Astrocyte (in vitro differentiated cells and primary cell): ENCODE data around the gene FRS2. TPM values are rescaled to one million over a fixed set of nuclear protein-coding genes. Genes with fewer than 3 reads are reported as not detected.

Source experiments
- DNase-seq: peaks from one replicate; pipeline ENCODE4 v3.0.0-alpha.2; 2010; ENCODE audit warnings: low read depth
- FAIRE-seq: peaks from 2 replicates; lab custom pipeline; 2011; peaks lifted over from hg19 to GRCh38; lab: Jason Lieb, UNC
- H2AFZ ChIP-seq: 2 replicates; pipeline ENCODE4 v1.6.0; 2012; ENCODE audit warnings: low read depth, low read length, inconsistent platforms
- H3K27ac ChIP-seq: 2 replicates; pipeline ENCODE4 v1.5.1; 2011; ENCODE audit warnings: low read depth, low read length, inconsistent platforms
- H3K27me3 ChIP-seq: 2 replicates; pipeline ENCODE4 v1.6.0; 2011; ENCODE audit warnings: low read length, inconsistent platforms; ENCODE audit not compliant: insufficient read depth
- H3K36me3 ChIP-seq: 2 replicates; pipeline ENCODE4 v1.5.1; 2011; ENCODE audit warnings: low read length, inconsistent platforms; ENCODE audit not compliant: insufficient read depth
- H3K4me1 ChIP-seq: 2 replicates; pipeline ENCODE4 v1.5.1; 2011; ENCODE audit warnings: low read length, inconsistent platforms; ENCODE audit not compliant: insufficient read depth
- H3K4me2 ChIP-seq: 2 replicates; pipeline ENCODE4 v1.6.0; 2012; ENCODE audit warnings: low read length, inconsistent platforms
- H3K4me3 ChIP-seq: 2 replicates; pipeline ENCODE4 v1.5.1; 2011; ENCODE audit warnings: low read depth, mild to moderate bottlenecking, low read length, inconsistent platforms; ENCODE audit not compliant: insufficient read depth
- H3K79me2 ChIP-seq: 2 replicates; pipeline ENCODE4 v1.6.0; 2012; ENCODE audit warnings: mild to moderate bottlenecking, low read length, inconsistent platforms; ENCODE audit not compliant: insufficient read depth
- H3K9ac ChIP-seq: 2 replicates; pipeline ENCODE4 v1.6.0; 2012; ENCODE audit warnings: mild to moderate bottlenecking, low read length, inconsistent platforms
- H3K9me3 ChIP-seq: 2 replicates; pipeline ENCODE4 v1.5.1; 2012; ENCODE audit warnings: low read depth, mild to moderate bottlenecking, low read length, inconsistent platforms; ENCODE audit not compliant: insufficient read depth
- H4K20me1 ChIP-seq: 2 replicates; pipeline ENCODE4 v1.6.0; 2012; ENCODE audit warnings: low read length, inconsistent platforms; ENCODE audit not compliant: insufficient read depth
- H3K27ac Mint-ChIP-seq: one replicate; pipeline ENCODE4 v1.8.0; 2021; ENCODE audit warnings: mild to moderate bottlenecking, mixed read lengths; ENCODE audit not compliant: unreplicated experiment
- H3K27me3 Mint-ChIP-seq: one replicate; pipeline ENCODE4 v1.8.0; 2021; ENCODE audit warnings: low read depth, mixed read lengths; ENCODE audit not compliant: unreplicated experiment
- H3K36me3 Mint-ChIP-seq: one replicate; pipeline ENCODE4 v1.8.0; 2021; ENCODE audit warnings: low read depth, mixed read lengths; ENCODE audit not compliant: unreplicated experiment
- H3K4me1 Mint-ChIP-seq: one replicate; pipeline ENCODE4 v1.8.0; 2021; ENCODE audit warnings: low read depth, mixed read lengths; ENCODE audit not compliant: unreplicated experiment
- H3K4me3 Mint-ChIP-seq: one replicate; pipeline ENCODE4 v1.8.0; 2021; ENCODE audit warnings: mild to moderate bottlenecking, moderate library complexity, mixed read lengths; ENCODE audit not compliant: unreplicated experiment
- H3K9me3 Mint-ChIP-seq: one replicate; pipeline ENCODE4 v1.8.0; 2021; ENCODE audit warnings: mild to moderate bottlenecking, mixed read lengths; ENCODE audit not compliant: unreplicated experiment
- EZH2 ChIP-seq: IDR thresholded peaks from 2 replicates; pipeline ENCODE4 v1.6.1; 2012; ENCODE audit warnings: mild to moderate bottlenecking, low read length, inconsistent platforms; ENCODE audit not compliant: insufficient read depth
- total RNA-seq: library from RNA; stranded (reverse); gene quantifications from 2 replicates; pipeline ENCODE4 v1.2.1, GENCODE V29; 2021
- TF ChIP-seq, protein P1 (sequence below): IDR thresholded peaks from 2 replicates; pipeline ENCODE4 v1.5.1; 2011; ENCODE audit warnings: low read depth, mild to moderate bottlenecking, inconsistent platforms, low read length, moderate library complexity; ENCODE audit not compliant: insufficient read depth

The FRS2 gene
- total RNA-seq, 1 donor from 2014 or later = 60.9 TPM

DNA sequence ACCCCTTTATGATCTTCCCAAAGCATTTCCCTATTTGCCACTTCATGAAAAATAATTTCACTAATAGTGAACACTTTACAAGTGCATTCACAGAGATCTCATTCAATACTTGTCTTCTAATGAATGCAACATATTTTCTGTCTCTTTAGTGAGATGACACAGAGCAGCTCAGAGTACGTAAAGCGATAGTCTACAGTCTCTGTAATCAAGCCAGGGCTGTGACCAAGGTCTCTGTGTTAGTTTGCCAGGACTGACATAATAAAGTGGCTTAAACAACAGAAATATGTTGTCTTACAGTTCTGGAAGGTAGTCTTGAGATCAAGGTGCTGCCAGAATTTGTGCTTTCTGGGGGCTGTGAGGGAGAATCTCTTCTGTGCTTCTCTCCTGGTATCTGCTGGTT lies 33.1 kb upstream of the FRS2 start:
- Mint-ChIP-seq H3K27me3 (peaks cover 2% of the 10 kb centered on the region), H3K4me3 (no peak overlapping the region), H3K9me3 (no peaks in the 10 kb centered on the region), H3K36me3 (no peaks in the 10 kb centered on the region), H3K27ac (no peak overlapping the region), H3K4me1 (no peaks in the 10 kb centered on the region)
- Histone ChIP-seq H3K36me3 (no peaks in the 10 kb centered on the region), H3K9ac (no peak overlapping the region), H3K27ac (no peak overlapping the region), H4K20me1 (no peaks in the 10 kb centered on the region), H3K4me3 (no peak overlapping the region), H3K27me3 (no peaks in the 10 kb centered on the region), H2AFZ (no peak overlapping the region), H3K79me2 (no peaks in the 10 kb centered on the region), H3K9me3 (no peaks in the 10 kb centered on the region), H3K4me1 (no peaks in the 10 kb centered on the region), H3K4me2 (no peak overlapping the region)
- DNase-seq = no peak
- no peak for FAIRE-seq
- TF ChIP-seq EZH2 = no peak
- TF ChIP-seq, protein P1, sequence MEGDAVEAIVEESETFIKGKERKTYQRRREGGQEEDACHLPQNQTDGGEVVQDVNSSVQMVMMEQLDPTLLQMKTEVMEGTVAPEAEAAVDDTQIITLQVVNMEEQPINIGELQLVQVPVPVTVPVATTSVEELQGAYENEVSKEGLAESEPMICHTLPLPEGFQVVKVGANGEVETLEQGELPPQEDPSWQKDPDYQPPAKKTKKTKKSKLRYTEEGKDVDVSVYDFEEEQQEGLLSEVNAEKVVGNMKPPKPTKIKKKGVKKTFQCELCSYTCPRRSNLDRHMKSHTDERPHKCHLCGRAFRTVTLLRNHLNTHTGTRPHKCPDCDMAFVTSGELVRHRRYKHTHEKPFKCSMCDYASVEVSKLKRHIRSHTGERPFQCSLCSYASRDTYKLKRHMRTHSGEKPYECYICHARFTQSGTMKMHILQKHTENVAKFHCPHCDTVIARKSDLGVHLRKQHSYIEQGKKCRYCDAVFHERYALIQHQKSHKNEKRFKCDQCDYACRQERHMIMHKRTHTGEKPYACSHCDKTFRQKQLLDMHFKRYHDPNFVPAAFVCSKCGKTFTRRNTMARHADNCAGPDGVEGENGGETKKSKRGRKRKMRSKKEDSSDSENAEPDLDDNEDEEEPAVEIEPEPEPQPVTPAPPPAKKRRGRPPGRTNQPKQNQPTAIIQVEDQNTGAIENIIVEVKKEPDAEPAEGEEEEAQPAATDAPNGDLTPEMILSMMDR = no peak

GRCh38 chr12:69438539-69438938 lies 31.6 kb upstream of the FRS2 start:
- Histone ChIP-seq H2AFZ (no peak overlapping the region), H3K4me3 (no peak overlapping the region), H3K9ac (no peak overlapping the region), H4K20me1 (no peaks in the 10 kb centered on the region), H3K36me3 (no peaks in the 10 kb centered on the region), H3K79me2 (no peaks in the 10 kb centered on the region), H3K4me2 (no peak overlapping the region), H3K27ac (no peak overlapping the region), H3K9me3 (no peaks in the 10 kb centered on the region), H3K27me3 (no peaks in the 10 kb centered on the region), H3K4me1 (no peaks in the 10 kb centered on the region)
- H3K9me3 Mint-ChIP-seq = peaks cover 2% of the 10 kb centered on the region
- DNase-seq (no peak), FAIRE-seq (no peak)
- H3K4me1 Mint-ChIP-seq = no peaks in the 10 kb centered on the region
- H3K4me3 Mint-ChIP-seq = no peak overlapping the region
- peaks cover 2% of the 10 kb centered on the region for H3K27me3 Mint-ChIP-seq
- TF ChIP-seq, protein P1 = no peak
- no peak for TF ChIP-seq EZH2
- no peaks in the 10 kb centered on the region for H3K36me3 Mint-ChIP-seq
- no peak overlapping the region for H3K27ac Mint-ChIP-seq

DNA sequence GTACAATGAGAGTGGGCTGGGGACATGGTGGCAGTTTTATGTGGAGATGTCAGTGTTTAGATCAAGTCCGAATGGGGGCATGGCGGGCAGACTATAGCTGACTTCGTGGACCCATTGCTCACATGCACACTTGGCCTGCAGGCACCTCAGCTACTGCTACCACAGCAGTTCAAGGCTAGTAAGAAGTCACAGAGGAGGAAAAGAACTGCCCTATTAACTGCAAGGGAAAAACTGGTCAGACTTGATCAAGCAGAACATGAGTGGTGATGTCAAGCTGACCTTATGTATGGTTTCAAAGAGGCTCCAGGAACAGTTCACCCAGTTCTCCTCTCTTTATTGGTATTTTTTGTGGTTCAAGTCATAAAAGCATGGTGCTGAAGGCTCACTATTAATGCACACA lies 30.2 kb upstream of the FRS2 start:
- no peak for FAIRE-seq
- no peaks in the 10 kb centered on the region for H4K20me1 ChIP-seq
- no peak for TF ChIP-seq EZH2
- TF ChIP-seq, protein P1 = no peak
- H3K4me1 ChIP-seq = no peaks in the 10 kb centered on the region
- no peaks in the 10 kb centered on the region for H3K9me3 ChIP-seq
- no peaks in the 10 kb centered on the region for H3K36me3 Mint-ChIP-seq
- peaks cover under 1% of the 10 kb centered on the region for H3K27me3 Mint-ChIP-seq
- no peak overlapping the region for H3K4me3 ChIP-seq
- no peak overlapping the region for H3K4me3 Mint-ChIP-seq
- H3K27me3 ChIP-seq = no peaks in the 10 kb centered on the region
- H3K9me3 Mint-ChIP-seq = peaks cover 4% of the 10 kb centered on the region
- no peaks in the 10 kb centered on the region for H3K4me1 Mint-ChIP-seq
- no peaks in the 10 kb centered on the region for H3K79me2 ChIP-seq
- H3K27ac Mint-ChIP-seq = no peak overlapping the region
- no peak overlapping the region for H3K27ac ChIP-seq
- no peak overlapping the region for H2AFZ ChIP-seq
- H3K36me3 ChIP-seq = no peaks in the 10 kb centered on the region
- H3K4me2 ChIP-seq = no peak overlapping the region
- H3K9ac ChIP-seq = no peak overlapping the region
- no peak for DNase-seq
